HG03097 (cell line): Measurements from ENCODE around the gene CCDC200.
"Not testable (repeated sequence)": the region's sequence is repeated elsewhere in the genome, so short reads cannot be mapped to it uniquely, and the experiment has no call there.

Experiments used
- ATAC-seq: cut with Tn5 transposase; IDR thresholded peaks from one replicate; pipeline ENCODE4 v1.9.1; 2021; ENCODE audit not compliant: unreplicated experiment, low FRiP score

CCDC200 gene

DNA sequence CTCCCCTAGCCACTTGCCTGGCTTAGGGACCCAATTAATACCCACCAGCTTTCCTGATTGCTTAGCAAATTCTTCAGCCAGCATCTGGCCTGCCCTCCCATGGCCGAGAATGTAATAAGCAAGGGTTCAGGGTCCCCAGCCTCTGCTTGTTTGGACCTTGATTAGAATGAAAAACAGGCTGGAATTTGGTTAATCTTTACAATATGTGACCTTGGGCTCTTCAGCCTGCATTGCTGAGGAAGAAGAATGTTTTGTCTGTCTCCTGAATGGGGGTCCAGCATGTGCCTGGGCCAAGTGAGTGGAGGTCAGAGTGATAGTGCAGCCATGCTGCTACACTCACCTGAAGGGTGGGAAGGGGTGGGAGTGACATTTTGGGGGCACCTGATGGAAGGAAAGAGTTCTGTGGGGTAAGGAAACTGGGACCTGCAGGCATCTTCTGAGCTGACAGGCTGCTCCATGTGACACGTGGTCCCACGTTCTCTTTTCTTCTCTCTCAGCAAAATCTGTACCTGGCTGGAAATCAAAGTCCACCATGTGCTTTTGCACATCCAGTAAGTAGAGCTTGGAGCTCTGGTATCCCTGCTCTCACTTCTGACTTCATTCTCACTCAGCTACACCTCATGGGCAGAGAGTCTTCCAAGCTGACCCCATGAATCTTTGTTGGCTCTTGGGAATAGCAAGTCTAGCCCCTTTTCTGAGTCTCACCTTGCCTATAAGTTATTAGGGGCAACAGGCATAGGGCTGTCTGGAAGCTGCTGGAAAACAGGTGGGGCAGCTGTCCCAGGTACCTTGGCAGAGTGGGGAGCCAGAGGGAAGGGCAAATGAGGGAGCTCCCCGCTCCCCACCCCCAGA is 11.4 kb downstream of the CCDC200 start:
- no peak for ATAC-seq

DNA sequence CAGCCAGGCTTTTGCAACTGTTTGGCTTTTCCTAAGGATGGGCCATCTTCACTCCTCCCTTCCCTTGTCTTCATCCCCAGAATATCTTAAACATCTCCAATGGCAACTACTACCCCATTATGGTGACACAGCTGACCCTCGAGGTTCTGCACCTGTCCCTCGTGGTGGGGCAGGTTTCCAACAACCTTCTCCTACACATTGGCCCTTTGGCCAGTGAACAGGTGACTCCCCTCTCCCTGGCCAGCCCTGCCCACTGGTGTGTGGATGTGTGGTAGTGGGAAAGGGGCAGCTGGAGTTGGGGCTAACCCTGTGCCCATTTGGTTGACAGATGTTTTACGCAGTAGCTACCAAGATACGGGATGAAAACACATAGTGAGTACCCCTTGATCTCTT is 12.1 kb downstream of the CCDC200 start:
- ATAC-seq, result no peak

DNA sequence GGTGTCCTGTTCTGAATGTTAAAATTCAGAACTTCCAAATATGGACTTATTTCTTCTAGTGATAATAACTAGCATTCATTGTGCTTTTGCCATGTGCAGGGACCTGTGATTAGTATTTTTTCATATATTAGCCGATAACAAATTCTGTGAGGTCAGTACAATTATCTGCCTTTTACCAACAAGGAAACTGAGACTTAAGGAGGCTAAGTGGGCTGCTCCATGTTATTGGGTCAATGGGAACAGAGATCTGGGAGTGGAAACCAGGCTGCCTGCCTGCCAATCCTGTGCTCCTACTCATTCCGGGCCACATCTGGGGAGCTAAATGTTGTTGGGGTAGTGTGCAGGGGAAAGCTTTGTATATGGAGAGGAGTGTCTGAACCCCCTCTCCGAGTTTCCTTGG is 13.1 kb downstream of the CCDC200 start:
- ATAC-seq, result no peak

DNA sequence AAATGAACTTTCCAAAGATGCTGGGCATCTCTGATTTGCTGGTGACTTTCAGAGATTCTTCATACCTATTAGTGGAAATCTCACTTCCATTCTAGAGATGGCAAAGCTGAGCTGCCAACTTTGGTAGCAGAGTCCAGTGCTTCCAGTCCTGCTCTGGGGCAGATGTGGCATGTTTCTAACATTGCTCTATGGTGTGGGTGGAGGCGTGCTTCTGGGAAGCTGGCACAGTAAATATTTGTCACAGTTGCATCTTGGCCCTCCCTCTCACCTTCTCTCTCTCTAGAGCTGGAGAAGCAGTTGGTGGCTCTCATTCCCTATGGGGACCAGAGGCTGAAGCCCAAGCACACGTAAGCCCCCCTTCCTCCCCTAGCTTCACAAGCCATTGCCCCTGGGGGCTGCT is 14.9 kb downstream of the CCDC200 start:
- no peak for ATAC-seq

DNA sequence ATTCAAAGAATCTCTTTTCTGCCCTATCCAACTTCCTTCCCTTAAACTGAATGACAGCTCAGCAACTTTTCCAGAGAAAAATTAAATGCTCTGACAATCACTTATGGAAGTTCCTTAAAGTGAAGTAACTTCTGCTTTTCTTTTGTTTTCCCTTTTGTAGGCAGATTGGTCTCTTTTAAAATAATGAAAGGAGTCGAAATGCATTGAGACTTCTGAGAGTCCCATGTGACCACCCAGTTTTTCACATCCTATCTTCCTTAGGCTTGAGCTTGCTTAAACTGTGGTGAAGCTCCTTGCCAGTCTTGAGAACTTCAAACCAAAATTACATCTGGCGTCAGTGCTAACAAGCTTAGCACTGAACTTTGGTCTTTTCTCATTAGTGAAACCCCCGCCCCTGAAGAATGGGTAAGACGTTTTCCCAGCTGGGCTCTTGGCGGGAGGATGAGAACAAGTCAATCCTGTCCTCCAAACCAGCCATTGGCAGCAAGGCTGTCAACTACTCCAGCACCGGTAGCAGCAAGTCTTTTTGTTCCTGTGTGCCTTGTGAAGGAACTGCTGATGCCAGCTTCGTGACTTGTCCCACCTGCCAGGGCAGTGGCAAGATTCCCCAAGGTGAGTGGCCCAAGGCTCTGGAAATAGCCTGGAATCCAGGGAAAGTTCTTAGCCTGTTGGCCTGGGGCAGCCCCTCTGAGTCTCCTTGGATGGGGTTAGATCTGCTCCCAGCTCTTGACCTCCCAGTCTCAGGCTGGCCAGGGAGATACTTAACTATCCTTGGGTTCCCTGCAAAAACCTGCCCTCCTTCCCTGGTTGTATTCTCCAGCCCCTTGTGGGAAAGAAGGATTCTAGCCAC is 15.6 kb downstream of the CCDC200 start:
- no peak for ATAC-seq

DNA sequence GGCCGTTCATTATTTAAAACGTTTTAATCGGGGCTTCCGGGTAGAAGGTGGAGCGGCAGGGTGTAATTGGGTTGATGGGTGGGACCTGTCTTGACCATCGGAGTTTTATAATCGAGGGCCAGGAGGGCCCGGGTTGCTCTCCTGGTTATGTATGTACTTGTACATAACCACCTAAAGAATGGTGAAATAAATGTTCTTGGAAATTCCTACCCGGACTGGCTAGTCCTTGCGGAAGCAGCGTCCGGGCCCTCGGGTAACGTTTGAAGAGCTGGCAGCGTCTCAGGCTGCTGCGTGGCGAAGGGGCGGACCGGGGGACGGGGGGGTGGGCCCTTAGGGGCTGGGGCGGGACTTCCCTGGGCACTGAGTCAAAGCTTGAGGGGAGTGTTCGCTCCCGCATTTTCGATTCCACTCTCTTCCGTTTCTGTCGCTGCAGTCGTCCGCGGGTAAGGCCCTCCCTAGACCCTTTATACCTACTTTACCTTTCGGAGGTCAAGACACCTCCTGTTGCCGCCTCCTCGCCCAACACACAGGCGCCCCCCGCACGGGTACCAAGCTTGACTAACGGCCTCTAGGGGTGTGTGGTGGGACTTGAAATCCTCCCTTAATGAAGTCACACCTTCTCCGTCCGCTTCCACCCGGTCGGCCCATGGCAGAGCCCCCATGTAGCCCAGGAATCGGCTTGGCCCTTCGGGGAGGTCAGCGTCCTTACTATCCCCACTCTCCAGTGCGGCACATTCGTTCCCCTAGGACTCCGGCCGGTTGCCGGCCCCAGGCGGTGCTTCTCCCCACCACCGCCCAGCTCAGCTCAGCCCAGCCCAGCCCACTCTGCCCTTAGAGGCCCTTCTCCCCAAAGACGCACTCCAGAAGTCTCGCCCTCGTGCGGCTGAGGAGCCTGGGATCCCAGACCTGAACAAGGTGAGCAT is 16.7 kb downstream of the CCDC200 start, which contains the start of gene TMEM106A:
Gene TMEM106A (plus strand): TSS at position 396 of the 923 bp plus-strand sequence. CDS start 1,167 bp downstream, outside the sequence.
- peak; percentile 50 for ATAC-seq

DNA sequence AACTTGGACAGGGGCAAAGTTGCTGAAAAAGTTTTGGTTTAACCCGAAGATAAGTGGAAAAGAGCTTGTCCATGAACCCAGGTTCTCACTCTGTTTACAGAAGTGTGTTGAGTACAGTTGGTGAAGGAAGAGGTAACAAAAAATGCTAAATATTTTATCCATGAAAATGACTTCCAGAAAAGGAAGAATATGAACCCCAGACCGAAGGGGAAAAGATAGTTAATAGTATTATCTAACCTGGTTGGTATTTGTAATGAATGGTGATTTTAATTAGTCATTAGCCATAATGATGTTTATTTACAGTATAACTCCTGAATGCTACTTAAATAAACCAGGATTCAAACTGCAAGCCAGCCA is 17.3 kb downstream of the CCDC200 start:
- no peak for ATAC-seq

DNA sequence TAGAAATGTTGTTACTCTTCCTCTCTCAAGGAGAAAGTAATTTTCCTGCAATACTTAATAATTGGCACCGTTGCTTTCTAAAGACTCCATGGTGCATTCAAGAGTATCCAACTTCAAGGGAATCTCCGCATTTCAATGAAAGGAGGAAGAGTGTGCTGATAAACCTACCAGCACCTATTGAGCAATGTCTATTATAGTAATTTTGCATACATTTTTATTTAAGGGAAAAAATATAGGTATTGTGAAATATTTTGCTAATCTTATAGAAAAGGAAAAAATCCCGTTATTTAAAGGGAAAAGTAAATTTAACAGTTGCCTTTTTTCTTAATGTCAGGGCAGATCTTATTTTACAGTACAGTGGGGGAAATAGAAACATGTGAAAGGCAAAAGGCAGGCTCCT is 17.8 kb downstream of the CCDC200 start:
- no peak for ATAC-seq

DNA sequence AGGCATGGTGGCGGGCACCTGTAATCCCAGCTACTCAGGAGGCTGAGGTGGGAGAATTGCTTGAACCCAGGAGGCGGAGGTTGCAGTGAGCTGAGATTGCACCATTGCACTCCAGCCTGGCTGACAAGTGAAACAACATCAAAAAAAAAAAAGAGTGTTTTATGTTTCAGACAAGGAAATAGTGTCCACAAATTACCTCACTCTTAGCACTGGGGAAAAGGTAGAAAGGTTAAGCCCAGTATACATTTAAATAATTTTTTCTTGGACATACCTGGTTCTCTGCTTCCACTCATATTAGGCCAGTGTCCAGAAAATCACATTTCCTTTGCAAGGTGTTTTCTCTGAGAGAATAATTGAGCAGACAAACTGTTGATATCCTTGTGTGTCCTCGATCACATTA is 25.4 kb downstream of the CCDC200 start:
- ATAC-seq, result not testable (repeated sequence)

DNA sequence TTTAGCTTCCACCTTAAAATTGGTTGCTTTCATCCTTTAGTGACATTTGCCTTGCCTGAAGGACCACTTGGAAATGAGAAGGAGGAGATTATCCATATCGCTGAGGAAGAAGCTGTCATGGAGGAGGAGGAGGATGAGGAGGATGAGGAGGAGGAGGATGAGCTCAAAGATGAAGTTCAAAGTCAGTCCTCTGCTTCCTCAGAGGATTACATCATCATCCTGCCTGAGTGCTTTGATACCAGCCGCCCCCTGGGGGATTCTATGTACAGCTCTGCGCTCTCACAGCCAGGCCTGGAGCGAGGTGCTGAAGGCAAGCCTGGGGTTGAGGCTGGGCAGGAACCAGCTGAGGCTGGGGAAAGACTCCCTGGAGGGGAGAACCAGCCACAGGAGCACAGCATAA is 28.3 kb downstream of the CCDC200 start:
- ATAC-seq, result no peak

DNA sequence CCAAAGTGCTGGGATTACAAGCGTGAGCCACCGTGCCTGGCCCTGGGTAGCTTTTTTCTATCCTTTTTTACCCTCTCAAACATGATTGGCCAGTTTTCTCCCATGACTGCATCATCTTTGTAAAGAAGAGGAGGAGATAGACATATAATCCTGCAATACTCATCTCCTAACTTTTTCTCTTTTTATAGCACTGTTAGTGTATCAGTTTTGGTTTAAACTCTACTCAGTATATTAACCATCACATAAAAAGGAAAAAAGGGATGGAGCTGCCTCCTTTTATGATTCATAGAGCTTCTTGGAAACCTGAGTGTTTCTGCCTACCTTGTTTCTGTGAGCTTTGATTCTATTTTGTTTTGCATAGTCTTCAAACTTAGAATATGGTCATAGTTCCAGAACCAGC is 28.8 kb downstream of the CCDC200 start:
- no peak for ATAC-seq

DNA sequence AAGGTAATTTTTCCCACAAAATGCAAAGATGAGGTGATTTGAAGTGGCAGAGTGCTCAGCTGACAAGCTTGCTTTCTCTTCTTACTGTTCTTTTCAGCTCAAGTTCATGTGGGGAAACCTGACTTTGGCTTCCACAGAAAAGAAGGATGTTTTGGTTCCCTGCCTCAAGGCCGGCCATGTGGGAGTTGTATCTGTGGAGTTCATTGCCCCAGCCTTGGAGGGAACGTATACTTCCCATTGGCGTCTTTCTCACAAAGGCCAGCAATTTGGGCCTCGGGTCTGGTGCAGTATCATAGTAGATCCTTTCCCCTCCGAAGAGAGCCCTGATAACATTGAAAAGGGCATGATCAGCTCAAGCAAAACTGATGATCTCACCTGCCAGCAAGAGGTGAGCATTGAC is 35.2 kb downstream of the CCDC200 start:
- no peak for ATAC-seq

DNA sequence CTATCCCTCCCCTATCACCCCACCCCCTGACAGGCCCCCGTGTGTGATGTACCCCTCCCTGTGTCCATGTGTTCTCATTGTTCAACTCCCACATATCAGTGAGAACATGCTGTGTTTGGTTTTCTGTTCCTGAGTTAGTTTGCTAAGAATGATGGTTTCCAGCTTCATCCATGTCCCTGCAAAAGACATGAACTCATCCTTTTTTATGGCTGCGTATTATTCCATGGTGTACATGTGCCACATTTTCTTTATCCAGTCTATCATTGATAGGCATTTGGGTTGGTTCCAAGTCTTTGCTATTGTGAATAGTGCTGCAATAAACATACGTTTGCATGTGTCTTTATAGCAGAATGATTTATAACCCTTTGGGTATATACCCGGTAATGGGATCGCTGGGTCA is 41.8 kb downstream of the CCDC200 start:
- ATAC-seq, result not testable (repeated sequence)

DNA sequence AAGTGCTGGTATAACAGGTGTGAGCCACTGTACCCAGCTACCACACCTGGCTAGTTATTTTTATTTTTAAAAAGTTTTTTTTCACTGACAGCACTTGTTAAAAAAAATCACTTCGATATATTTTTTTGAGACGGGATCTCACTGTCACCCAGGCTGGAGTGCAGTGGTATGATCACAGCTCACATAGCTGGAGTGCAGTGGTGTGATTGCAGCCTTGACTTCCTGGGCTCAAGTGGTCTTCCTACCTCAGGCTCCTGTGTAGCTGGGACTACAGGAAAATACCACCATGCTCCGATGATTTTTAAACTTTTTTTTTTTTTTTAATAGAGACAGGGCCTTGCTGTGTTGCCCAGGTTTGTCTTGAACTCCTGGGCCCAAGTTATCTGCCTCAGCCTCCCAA is 44.5 kb downstream of the CCDC200 start:
- no peak for ATAC-seq

DNA sequence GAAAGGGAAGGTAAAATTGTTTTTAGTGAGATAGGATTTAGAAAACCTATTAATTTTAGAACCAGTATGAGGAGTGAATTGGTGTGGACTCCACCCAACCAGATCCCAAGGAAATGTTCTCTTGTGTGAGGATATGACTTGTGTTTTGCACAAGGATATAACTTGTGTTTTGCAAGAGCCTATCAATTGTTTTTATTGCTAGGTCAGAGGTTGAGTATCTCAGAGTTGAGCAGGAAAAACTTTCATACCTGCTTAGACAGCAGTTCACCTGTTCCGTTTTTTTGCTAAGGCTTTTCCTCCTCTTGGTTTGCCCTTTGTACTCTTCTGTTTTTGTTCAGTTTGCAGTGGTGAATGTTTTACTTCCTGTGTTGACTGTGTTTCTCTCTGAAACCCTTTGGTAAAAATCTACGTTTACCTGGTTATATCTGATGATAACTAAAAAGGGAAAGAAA is 52.3 kb downstream of the CCDC200 start:
- ATAC-seq, result no peak

DNA sequence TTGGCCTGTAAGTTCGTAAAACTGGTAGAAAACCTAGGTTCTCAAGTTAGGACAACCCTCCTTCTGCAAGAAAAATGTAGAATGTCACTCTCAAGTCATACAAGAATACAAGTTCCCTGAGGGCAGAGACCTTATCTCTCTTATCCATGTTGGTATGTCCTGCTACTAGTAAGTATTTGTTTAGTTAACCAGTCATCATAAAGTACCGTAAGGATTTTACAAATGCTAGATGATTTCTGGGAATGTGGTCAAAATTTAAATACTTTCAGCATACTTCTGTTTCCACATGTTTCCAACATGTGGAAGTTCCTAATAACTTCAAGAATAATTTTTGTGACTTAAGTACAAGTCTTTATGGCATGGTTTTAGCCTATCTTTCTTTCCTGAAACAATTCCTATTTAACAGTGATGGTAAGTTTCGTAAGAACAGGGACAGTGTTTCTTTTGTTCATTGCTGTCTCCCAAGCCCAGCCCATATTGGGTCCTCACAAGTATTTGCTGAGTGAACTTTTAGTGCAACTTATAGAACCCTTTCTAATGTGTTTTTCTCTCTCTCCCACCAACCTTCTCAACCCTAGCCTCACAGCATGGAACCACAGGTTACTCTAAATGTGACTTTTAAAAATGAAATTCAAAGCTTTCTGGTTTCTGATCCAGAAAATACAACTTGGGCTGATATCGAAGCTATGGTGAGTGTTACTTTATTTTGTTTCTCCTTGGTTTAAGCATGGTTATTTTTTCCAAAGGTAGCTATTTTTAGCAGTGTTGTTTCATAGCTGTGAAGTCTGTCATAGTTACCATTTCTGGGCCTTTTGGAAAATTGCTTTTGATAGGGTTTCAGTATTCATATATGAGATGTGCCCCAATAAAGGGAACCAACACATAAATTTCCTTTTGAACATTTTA is 53.0 kb downstream of the CCDC200 start:
- ATAC-seq, result no peak

DNA sequence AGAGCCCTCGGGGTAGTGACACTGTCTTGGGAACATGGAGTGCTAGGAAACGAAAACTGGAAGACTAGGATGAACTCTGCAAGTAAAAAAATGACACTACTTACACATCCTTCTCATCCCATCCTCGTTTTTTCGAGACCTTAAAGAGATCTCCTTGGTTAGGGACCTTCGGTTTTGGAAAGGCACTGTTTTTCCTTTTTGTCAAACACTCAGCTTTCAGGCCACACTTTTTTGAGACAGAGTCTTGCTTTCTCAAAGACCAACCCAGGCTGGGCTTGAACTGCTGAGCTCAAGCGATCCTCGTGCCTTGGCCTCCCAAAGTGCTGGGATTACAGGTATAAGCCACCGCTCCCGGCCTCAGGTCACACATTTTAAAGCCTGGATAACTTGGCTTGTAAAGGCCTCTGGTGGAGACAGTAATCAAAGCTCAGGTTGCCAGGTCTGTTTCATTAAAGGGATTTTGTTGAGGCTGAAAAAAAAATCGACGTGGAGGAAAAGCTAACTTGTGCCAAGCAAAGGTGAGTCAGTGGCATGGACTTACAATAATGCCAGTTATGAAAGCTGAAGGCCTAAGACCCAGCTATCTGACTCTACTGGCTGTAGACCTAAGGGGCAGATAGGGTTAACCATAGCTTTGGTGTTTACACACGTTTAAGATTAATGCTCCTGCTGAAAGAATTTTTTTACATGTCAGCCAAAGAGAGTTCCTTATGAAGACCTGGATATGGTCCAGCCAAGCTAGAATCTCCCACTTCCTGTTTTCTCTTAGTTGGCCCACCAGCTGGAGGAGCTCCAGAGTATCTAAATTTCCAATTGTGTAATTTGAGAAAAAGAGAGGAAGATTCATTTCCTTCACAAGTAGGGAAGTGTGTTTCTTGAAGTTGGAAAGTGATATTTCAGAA is 56.6 kb downstream of the CCDC200 start:
- ATAC-seq, result no peak
